Cardiac septum (tissue), 1 donor: Measurements from ENCODE around the gene ADAMTSL4. TPM values are rescaled to one million over a fixed set of nuclear protein-coding genes. Genes with fewer than 3 reads are reported as not detected.
"Not testable (repeated sequence)": the region's sequence is repeated elsewhere in the genome, so short reads cannot be mapped to it uniquely, and the experiment has no call there.

Source experiments
- DNase-seq: peaks from one replicate; pipeline ENCODE4 v3.0.0-alpha.2; 2020; ENCODE audit warnings: low spot score
- intact Hi-C: fragments of 100-400 bp; cut with DNase I; formaldehyde crosslinking; loops from one replicate; pipeline ENCODE4 v1.14.0; 2022
- total RNA-seq: library from RNA; stranded (reverse); fragmentation: NEBNext Ultra II Directional; extraction: Animal tissue kit (Norgen Biotek cat#: 25700); gene quantifications from one replicate; pipeline ENCODE4 v1.2.1, GENCODE V29; 2021
- donor health status: DM: no; HTN: no; CAD: no.

The ADAMTSL4 gene
- total RNA-seq, 1 donor from 2014 or later: 28.9 TPM

GRCh38 chr1:150576794-150577556, 27.8 kb downstream of the ADAMTSL4 start:
- no peak for DNase-seq
- intact Hi-C loops: no loop called here

DNA sequence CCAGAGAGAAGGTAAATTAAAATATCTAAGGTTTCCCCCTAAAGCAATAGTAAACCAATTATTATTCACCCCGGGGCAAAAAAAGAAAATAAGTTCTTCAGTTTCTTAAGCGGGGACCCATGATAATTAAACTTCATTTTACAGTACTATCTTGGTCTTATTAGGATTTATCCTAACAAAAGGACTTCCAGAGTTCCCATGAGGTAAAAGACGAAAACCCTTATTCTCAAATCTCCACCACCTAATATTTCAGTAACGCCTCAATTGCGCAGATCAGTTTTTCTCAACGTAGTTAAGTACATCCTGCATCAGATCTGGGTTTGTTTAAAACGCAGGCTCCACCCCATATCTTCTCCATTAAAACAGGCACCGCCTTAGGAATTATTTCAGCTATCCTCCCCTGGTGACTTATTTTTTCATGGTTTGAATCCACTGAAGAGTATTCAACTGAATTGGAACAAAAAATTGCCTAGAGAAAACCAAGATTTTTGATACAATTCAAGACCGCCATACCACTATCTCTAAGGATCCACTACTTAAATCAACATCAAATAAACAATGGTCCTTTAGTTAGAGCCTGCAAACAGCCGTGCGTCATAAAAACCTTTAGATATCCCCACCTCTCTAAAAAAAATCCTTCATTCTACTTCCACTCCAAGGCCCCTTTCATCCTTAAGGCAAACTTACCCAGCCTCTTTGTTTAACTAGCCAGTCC, 28.5 kb downstream of the ADAMTSL4 start:
- DNase-seq: no peak
- intact Hi-C loops: loop anchor here (1.0 to 2.0 kb wide), 2 partner anchors 16 to 43 kb away; no protein-coding TSS in a partner anchor

DNA sequence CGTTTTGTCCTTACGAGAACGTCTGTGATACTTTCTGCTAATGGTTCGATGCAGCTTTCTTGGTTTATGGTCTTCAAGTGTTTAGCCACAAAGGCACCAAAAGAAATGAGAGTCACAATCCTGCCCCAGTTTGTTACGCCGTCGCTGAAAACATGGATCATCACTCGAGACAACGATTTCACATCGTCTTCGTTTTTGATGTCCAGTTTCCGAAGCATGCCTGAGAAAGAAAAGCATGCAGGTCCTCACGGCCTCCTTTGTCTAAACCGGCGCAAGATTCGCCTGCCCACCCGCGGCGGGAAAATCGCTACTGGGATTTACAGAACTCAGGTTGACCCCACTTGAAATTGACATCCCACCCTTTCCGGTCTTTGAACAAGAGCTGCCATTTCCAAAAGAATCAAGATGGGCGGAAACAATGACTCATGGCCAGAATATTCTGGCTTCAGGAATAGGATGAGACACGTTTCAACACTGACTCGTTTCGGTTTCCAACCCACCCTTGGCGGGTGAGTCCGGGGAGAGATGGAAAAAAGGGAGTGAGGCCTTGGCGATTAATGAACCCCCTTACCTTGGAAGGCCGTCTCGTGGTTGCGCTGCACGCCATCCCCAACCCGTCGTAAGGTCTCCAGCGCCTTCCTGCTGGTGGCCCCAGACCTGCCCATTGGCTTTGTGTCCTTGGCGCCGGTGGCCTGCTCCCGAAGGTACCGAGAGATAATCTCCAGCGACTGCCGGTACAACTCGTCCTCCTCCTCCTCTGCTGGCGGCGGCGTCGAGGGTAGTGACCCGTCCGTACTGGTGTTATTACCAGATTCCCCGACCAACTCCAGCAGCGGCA, 29.3 kb downstream of the ADAMTSL4 start:
- intact Hi-C loops: loop anchor here (1.0 to 2.0 kb wide), 3 partner anchors 17 to 42 kb away; no protein-coding TSS in a partner anchor

GRCh38 chr1:150579110-150579944, 30.1 kb downstream of the ADAMTSL4 start, which contains the start of gene MCL1:
TSS of gene MCL1 (minus strand) at chr1:150579610. CDS start at chr1:150579530, 80 bp downstream.
- peak; percentile 97 for DNase-seq
- intact Hi-C loops: loop anchor here (1.0 to 2.0 kb wide), 2 partner anchors 32 to 41 kb away; no protein-coding TSS in a partner anchor

More for the DNA sequence above, 29.3 kb downstream of the ADAMTSL4 start:
- DNase-seq: peak; percentile 86

GRCh38 chr1:150579945-150580642, 30.9 kb downstream of the ADAMTSL4 start:
- intact Hi-C loops: loop anchor here (1.0 to 2.0 kb wide), 2 partner anchors 31 to 41 kb away; no protein-coding TSS in a partner anchor
- DNase-seq: no peak

DNA sequence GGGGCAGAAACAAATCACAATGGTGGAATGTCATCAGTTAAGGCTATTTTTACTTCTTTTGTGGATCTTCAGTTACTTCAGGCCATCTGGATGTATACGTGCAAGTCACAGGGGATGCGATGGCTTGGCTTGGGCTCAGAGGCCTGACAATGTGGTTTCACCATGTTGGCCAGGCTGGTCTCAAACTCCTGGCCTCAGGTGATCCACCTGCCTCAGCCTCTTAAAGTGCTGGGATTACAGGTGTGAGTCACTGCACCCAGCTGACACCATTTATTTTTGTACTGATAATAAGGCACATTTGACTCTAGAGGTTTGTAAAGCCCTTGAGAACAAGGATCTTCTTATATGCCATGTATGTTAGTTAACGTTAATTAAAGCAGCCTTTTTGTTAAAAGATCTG, 31.8 kb downstream of the ADAMTSL4 start:
- DNase-seq, intact Hi-C loops: not testable (repeated sequence)

DNA sequence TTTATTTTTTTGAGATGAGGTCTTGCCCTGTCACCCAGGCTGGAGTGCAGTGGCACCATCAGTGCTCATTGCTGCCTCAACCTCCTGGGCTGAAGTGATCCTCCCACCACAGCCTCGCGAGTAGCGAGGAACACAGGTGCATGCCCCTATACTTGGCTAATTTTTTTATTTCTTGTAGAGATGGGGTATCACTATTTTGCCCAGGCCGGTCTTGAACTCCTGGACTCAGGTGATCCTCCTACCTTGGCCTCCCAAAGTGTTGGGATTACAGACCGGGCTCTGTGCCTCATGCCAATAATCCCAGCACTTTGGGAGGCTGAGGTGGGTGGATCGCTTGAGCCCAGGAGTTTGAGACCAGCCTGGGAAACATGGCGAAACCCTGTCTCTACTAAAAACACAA, 32.2 kb downstream of the ADAMTSL4 start:
- intact Hi-C loops, DNase-seq: not testable (repeated sequence)

DNA sequence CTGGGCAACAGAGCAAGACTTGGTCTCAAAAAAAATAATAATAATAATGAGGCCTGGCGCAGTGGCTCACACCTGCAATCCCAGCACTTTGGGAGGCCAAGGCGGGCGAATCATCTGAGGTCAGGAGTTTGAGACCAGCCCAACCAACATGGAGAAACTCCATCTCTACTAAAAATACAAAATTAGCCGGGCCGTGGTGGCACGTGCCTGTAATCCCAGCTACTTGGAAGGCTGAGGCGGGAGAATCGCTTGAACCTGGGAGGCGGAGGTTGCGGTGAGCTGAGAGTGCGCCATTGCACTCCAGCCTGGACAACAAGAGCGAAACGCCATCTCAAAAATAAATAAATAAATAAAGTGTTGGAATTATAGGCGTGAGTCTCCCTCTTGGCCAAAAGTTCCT, 32.8 kb downstream of the ADAMTSL4 start:
- intact Hi-C loops, DNase-seq: not testable (repeated sequence)

DNA sequence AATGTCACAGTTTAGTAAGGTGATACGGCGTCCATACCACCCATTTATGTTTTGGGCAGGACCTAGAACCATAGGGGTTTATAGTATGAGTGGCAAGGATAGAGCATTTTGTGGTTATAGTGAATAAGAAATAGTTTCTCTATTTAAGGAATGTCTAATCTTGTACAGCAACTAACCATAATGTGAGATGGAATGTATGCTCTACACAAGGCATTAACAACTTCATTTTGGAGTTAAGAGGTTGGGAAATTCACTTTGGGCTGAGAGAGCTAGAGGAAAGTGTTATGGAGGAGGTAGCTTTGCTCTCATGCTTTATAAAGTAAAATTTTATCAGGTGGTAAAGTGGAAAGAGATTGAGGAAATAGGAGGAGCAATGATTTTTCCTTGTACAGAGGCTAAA, 33.2 kb downstream of the ADAMTSL4 start:
- intact Hi-C loops: no loop called here
- no peak for DNase-seq

- intact Hi-C loops: no loop called here
- no peak for DNase-seq
Measured at GRCh38 chr1:150596095-150596892, 47.1 kb downstream of the ADAMTSL4 start.

DNA sequence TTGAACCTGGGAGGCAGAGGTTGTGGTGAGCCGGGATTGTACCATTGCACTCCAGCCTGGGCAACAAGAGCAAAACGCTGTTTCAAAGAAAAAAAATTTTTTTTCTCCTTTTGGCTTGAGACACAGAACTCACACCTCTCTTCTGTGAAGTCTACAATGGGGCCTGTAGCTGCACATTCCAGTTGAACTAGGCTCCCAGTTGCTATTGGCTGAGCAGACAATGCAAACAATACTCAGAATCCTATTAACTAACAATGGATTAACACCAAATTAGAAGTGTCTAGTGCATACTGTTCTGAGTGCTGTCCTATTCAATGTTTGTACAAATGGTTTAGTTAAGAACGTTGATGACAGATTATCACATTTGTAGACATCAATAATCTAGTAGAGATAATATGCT, 47.8 kb downstream of the ADAMTSL4 start:
- DNase-seq: no peak
- intact Hi-C loops: no loop called here

DNA sequence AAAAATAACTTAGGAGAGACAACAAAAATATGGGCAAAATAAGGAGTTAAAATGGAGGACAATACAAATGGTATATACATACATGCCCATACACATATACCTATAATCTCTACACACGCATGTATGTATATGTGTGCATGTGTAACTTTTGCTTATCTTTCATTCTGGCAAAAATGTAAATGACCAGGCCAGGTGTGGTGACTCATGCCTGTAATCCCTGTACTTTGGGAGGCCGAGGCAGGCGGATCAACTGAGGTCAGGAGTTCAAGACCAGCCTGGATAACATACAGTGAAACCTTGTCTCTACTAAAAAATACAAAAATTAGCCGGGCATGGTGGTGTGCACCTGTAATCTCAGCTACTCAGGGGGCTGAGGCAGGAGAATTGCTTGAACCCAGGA, 49.1 kb downstream of the ADAMTSL4 start:
- intact Hi-C loops: not testable (repeated sequence)

GRCh38 chr1:150601540-150601939, 52.3 kb downstream of the ADAMTSL4 start:
- intact Hi-C loops: no loop called here
- DNase-seq: no peak

More for the DNA sequence above, 49.1 kb downstream of the ADAMTSL4 start:
- not testable (repeated sequence) for DNase-seq

- DNase-seq, intact Hi-C loops: not testable (repeated sequence)
Measured at GRCh38 chr1:150602372-150602771, 53.2 kb downstream of the ADAMTSL4 start.

GRCh38 chr1:150603711-150604110, 54.5 kb downstream of the ADAMTSL4 start:
- no peak for DNase-seq
- intact Hi-C loops: no loop called here

DNA sequence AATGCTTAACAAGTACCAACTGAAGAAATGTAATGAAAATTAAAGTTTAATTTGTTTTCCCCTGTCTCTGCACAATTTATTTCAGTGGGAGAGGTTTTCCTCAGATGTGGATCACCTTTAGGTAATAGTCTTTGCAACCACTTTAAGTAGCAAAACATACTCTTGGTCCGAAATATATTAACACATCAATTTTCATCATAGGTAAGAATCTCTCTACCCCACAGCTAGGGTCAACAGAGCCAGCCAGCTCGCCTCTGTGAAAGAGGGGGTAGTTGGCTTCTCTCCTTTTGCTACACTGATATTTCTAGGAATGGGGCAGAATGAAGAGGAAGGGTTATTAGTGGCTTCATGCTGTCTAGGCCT, 55.0 kb downstream of the ADAMTSL4 start:
- intact Hi-C loops: no loop called here

DNA sequence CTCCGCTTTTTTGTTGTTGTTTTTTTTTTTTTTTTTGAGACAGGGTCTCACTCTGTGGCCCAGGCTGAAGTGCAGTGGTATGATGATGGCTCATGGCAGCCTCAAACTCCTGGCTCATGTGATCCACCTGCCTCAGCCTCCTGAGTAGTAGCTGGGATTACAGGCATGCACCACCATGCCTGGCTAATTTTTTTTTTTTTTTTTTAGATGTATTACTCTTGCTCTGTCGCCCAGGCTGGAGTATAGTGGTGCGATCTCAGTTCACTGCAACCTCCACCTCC, 56.2 kb downstream of the ADAMTSL4 start:
- intact Hi-C loops, DNase-seq: not testable (repeated sequence)

More for the DNA sequence above, 55.0 kb downstream of the ADAMTSL4 start:
- no peak for DNase-seq
